Cerebellar nuclear complex (tissue), 1 donor: Measurements from ENCODE around the gene ROMO1.
"Not testable (repeated sequence)": the region's sequence is repeated elsewhere in the genome, so short reads cannot be mapped to it uniquely, and the experiment has no call there.

Experiments used
- DNase-seq, 2 experiments: peaks; one replicate each; lab custom pipeline; 2025; lab: John Stamatoyannopoulos, UW

Gene ROMO1

GRCh38 chr20:35710884-35711587, 11.8 kb downstream of the ROMO1 start:
- no peak for DNase-seq

- DNase-seq, result no peak
Observed at GRCh38 chr20:35711588-35712209, 12.5 kb downstream of the ROMO1 start.

GRCh38 chr20:35713120-35713519, 13.9 kb downstream of the ROMO1 start:
- DNase-seq, result not testable (repeated sequence)

- DNase-seq, result no peak
Observed at GRCh38 chr20:35714127-35714526, 14.9 kb downstream of the ROMO1 start.

GRCh38 chr20:35715652-35716051, 16.4 kb downstream of the ROMO1 start:
- DNase-seq, result no peak

- no peak for DNase-seq
Observed at GRCh38 chr20:35716330-35716729, 17.1 kb downstream of the ROMO1 start.

- DNase-seq, result not testable (repeated sequence)
Observed at GRCh38 chr20:35718321-35718720, 19.1 kb downstream of the ROMO1 start.

GRCh38 chr20:35718972-35719635, 19.9 kb downstream of the ROMO1 start:
- DNase-seq, result no peak

- no peak for DNase-seq
Observed at GRCh38 chr20:35719717-35720116, 20.5 kb downstream of the ROMO1 start.

- no peak for DNase-seq
Observed at GRCh38 chr20:35720165-35721123, 21.2 kb downstream of the ROMO1 start.

- DNase-seq, result no peak
Observed at GRCh38 chr20:35721219-35721618, 22.0 kb downstream of the ROMO1 start.

GRCh38 chr20:35721621-35722020, 22.4 kb downstream of the ROMO1 start:
- DNase-seq, result no peak

GRCh38 chr20:35723275-35723639, 24.1 kb downstream of the ROMO1 start:
- not testable (repeated sequence) for DNase-seq

GRCh38 chr20:35723652-35724320, 24.6 kb downstream of the ROMO1 start:
- not testable (repeated sequence) for DNase-seq

GRCh38 chr20:35724321-35725230, 25.4 kb downstream of the ROMO1 start:
- no peak for DNase-seq

- no peak for DNase-seq
Observed at GRCh38 chr20:35726842-35727711, 27.9 kb downstream of the ROMO1 start.

- no peak for DNase-seq
Observed at GRCh38 chr20:35729283-35729807, 30.1 kb downstream of the ROMO1 start.

- DNase-seq, result no peak
Observed at GRCh38 chr20:35729836-35730582, 30.8 kb downstream of the ROMO1 start.
